H1 (cell line): ENCODE measurements around the gene NR0B1. TPM values are rescaled to one million over a fixed set of nuclear protein-coding genes. Genes with fewer than 3 reads are reported as not detected.

Source experiments
- CTCF ChIA-PET: fragments of 300-600 bp; sonication (Branson Sonifier 250); formaldehyde crosslinking; loops from one replicate; lab custom pipeline; 2021; ENCODE audit not compliant: partially characterized antibody; lab: Charles Lee
- POLR2A ChIA-PET: fragments of 300-600 bp; sonication (Branson Sonifier 250); formaldehyde crosslinking; loops from one replicate; lab custom pipeline; 2021; ENCODE audit warnings: inconsistent platforms; ENCODE audit not compliant: partially characterized antibody; lab: Charles Lee
- DNase-seq, 2 experiments: peaks; one replicate each; pipeline versions ENCODE4 v3.0.0 to v3.0.0-alpha.2; 2010 to 2022; ENCODE audit warnings: low spot score in 2 of 2, low read depth in 1 of 2, mixed read lengths in 1 of 2
- FAIRE-seq: peaks from 2 replicates; lab custom pipeline; 2011; peaks lifted over from hg19 to GRCh38; lab: Jason Lieb, UNC
- H2AFZ ChIP-seq: 2 replicates; pipeline ENCODE4 v1.8.1; 2012; ENCODE audit warnings: low read length, inconsistent platforms
- H2AK5ac ChIP-seq: 2 replicates; pipeline ENCODE4 v1.6.1; 2013; ENCODE audit warnings: low read depth, low read length
- H2BK120ac ChIP-seq: replicated peaks from 2 replicates; pipeline ENCODE3; 2013; ENCODE audit warnings: low read depth, low read length, inconsistent platforms
- H2BK12ac ChIP-seq: 2 replicates; pipeline ENCODE4 v1.6.1; 2013; ENCODE audit warnings: low read depth, low read length
- H2BK15ac ChIP-seq: 2 replicates; pipeline ENCODE4 v1.6.1; 2013; ENCODE audit warnings: low read length
- H2BK20ac ChIP-seq: 2 replicates; pipeline ENCODE4 v1.6.1; 2013; ENCODE audit warnings: low read length
- H2BK5ac ChIP-seq: 2 replicates; pipeline ENCODE4 v1.6.1; 2013; ENCODE audit warnings: low read depth, low read length
- H3K14ac ChIP-seq: 2 replicates; pipeline ENCODE4 v1.6.1; 2013; ENCODE audit warnings: inconsistent platforms; ENCODE audit not compliant: insufficient read length
- H3K18ac ChIP-seq: 2 replicates; pipeline ENCODE4 v1.6.1; 2013; ENCODE audit warnings: low read length; ENCODE audit errors: extremely low read depth
- H3K23ac ChIP-seq: 2 replicates; pipeline ENCODE4 v1.6.1; 2013; ENCODE audit warnings: inconsistent platforms; ENCODE audit not compliant: insufficient read length
- H3K23me2 ChIP-seq: 2 replicates; pipeline ENCODE4 v1.6.1; 2013; ENCODE audit warnings: low read depth, low read length
- H3K27ac ChIP-seq: 2 replicates; pipeline ENCODE4 v1.6.1; 2011; ENCODE audit warnings: low read depth, low read length, inconsistent platforms
- H3K27me3 ChIP-seq, 4 experiments: replicated peaks in 1 of 4; 1 replicate in 1 of 4; 2 replicates in 3 of 4; pipeline versions ENCODE4 v1.6.1 to v1.8.1; 2011 to 2013; ENCODE audit warnings: low read length in 3 of 4, mild to moderate bottlenecking in 3 of 4, inconsistent platforms in 2 of 4, mixed read lengths in 2 of 4, moderate library complexity in 1 of 4; ENCODE audit not compliant: control insufficient read depth in 3 of 4, insufficient read depth in 3 of 4; ENCODE audit errors: extremely low read depth in 1 of 4
- H3K36me3 ChIP-seq, 4 experiments: 2 replicates each; pipeline versions ENCODE4 v1.6.1 to v1.8.1; 2011 to 2013; ENCODE audit warnings: mild to moderate bottlenecking in 4 of 4, low read length in 3 of 4, moderate library complexity in 2 of 4, control low read depth in 1 of 4, inconsistent platforms in 1 of 4; ENCODE audit not compliant: insufficient read depth in 4 of 4, control insufficient read depth in 2 of 4
- H3K4ac ChIP-seq: replicated peaks from 2 replicates; pipeline ENCODE3; 2013; ENCODE audit warnings: low read length, low read depth, mixed read lengths, inconsistent platforms; ENCODE audit not compliant: insufficient read length
- H3K4me1 ChIP-seq, 4 experiments: replicated peaks in 1 of 4; 1 replicate in 1 of 4; 2 replicates in 3 of 4; pipeline versions ENCODE4 v1.6.1 to v1.8.1; 2011 to 2013; ENCODE audit warnings: low read length in 3 of 4, inconsistent platforms in 2 of 4, mixed read lengths in 1 of 4; ENCODE audit not compliant: insufficient read depth in 4 of 4, control insufficient read depth in 3 of 4
- H3K4me2 ChIP-seq, 2 experiments: 2 replicates each; pipeline versions ENCODE4 v1.6.1 to v1.8.1; 2011 to 2013; ENCODE audit warnings: low read depth in 2 of 2, low read length in 2 of 2, control low read depth in 1 of 2, inconsistent platforms in 1 of 2, mild to moderate bottlenecking in 1 of 2; ENCODE audit not compliant: insufficient read depth in 1 of 2
- H3K4me3 ChIP-seq, 4 experiments: fragments of 200-600, 300-600 bp in 1 of 4; sonication (generic), shearing (Covaris generic), sonication (Bioruptor Twin) in 1 of 4; 2 replicates each; pipeline versions ENCODE4 v1.5.1 to v1.8.1; 2011 to 2016; ENCODE audit warnings: low read length in 4 of 4, low read depth in 3 of 4, control low read depth in 2 of 4, inconsistent platforms in 2 of 4, mild to moderate bottlenecking in 2 of 4, mixed read lengths in 1 of 4, moderate library complexity in 1 of 4; ENCODE audit not compliant: insufficient read depth in 2 of 4; ENCODE audit errors: extremely low read depth in 1 of 4
- H3K56ac ChIP-seq: replicated peaks from 2 replicates; pipeline ENCODE3; 2013; ENCODE audit warnings: low read depth, mild to moderate bottlenecking, mixed read lengths, low read length, inconsistent platforms; ENCODE audit not compliant: insufficient read length
- H3K79me1 ChIP-seq: 2 replicates; pipeline ENCODE4 v1.6.1; 2013; ENCODE audit warnings: low read depth, low read length, control low read depth
- H3K79me2 ChIP-seq, 2 experiments: 2 replicates each; pipeline versions ENCODE4 v1.6.1 to v1.8.1; 2012 to 2013; ENCODE audit warnings: low read length in 2 of 2, mild to moderate bottlenecking in 2 of 2, inconsistent platforms in 1 of 2; ENCODE audit not compliant: insufficient read depth in 2 of 2, control insufficient read depth in 1 of 2
- H3K9ac ChIP-seq, 4 experiments: replicated peaks in 1 of 4; 1 replicate in 1 of 4; 2 replicates in 3 of 4; pipeline versions ENCODE4 v1.6.1 to v1.8.1; 2011 to 2013; ENCODE audit warnings: low read depth in 3 of 4, low read length in 3 of 4, control low read depth in 2 of 4, mild to moderate bottlenecking in 2 of 4, moderate library complexity in 2 of 4, inconsistent platforms in 1 of 4; ENCODE audit errors: extremely low read depth in 1 of 4
- H3K9me3 ChIP-seq, 2 experiments: 2 replicates each; pipeline versions ENCODE4 v1.6.1 to v1.8.1; 2012 to 2013; ENCODE audit warnings: mild to moderate bottlenecking in 2 of 2, moderate library complexity in 2 of 2, control low read depth in 1 of 2, inconsistent platforms in 1 of 2, low read depth in 1 of 2, low read length in 1 of 2, mixed read lengths in 1 of 2; ENCODE audit not compliant: insufficient read depth in 2 of 2
- H4K20me1 ChIP-seq, 2 experiments: replicated peaks in 1 of 2; 2 replicates each; pipeline versions ENCODE3 to v1.8.1; 2011 to 2013; ENCODE audit warnings: inconsistent platforms in 2 of 2, low read length in 2 of 2, mild to moderate bottlenecking in 1 of 2; ENCODE audit not compliant: insufficient read depth in 2 of 2, control insufficient read depth in 1 of 2
- H4K5ac ChIP-seq: 2 replicates; pipeline ENCODE4 v1.6.1; 2013; ENCODE audit warnings: low read length, low read depth, mixed read lengths, inconsistent platforms; ENCODE audit not compliant: insufficient read length
- H4K8ac ChIP-seq: 2 replicates; pipeline ENCODE4 v1.8.0; 2013; ENCODE audit warnings: mild to moderate bottlenecking, moderate library complexity, low read length, inconsistent platforms; ENCODE audit not compliant: insufficient read depth; ENCODE audit errors: extremely low read depth
- H4K91ac ChIP-seq: replicated peaks from 2 replicates; pipeline ENCODE3; 2013; ENCODE audit warnings: low read length, mixed read lengths, inconsistent platforms; ENCODE audit not compliant: insufficient read length
- EP300 ChIP-seq, 2 experiments: IDR thresholded peaks; 1 replicate in 1 of 2; 2 replicates in 1 of 2; pipeline ENCODE4 v1.6.1; 2011 to 2012; ENCODE audit warnings: low read depth in 2 of 2, low read length in 2 of 2, mild to moderate bottlenecking in 2 of 2, borderline replicate concordance in 1 of 2, inconsistent platforms in 1 of 2, moderate library complexity in 1 of 2
- EZH2 ChIP-seq: fragments of 200-600 bp; sonication (generic); IDR thresholded peaks from 2 replicates; pipeline ENCODE4 v1.7.1; 2012; ENCODE audit warnings: low read depth, mild to moderate bottlenecking, moderate library complexity, low read length, inconsistent platforms; ENCODE audit not compliant: severe bottlenecking
- RAD21 ChIP-seq, 2 experiments: IDR thresholded peaks in 1 of 2; conservative IDR thresholded peaks in 1 of 2; 2 replicates each; pipeline ENCODE4 v1.6.1; 2011; ENCODE audit warnings: low read depth in 2 of 2, low read length in 2 of 2, improper control_type of control experiment in 1 of 2, inconsistent platforms in 1 of 2, mild to moderate bottlenecking in 1 of 2, moderate library complexity in 1 of 2
- SUZ12 ChIP-seq: fragments of 200-600 bp; sonication (generic); IDR thresholded peaks from 2 replicates; pipeline ENCODE4 v1.6.1; 2012; ENCODE audit warnings: mild to moderate bottlenecking, inconsistent platforms, low read length, moderate library complexity, mixed read lengths
- WGBS, 2 experiments: shearing (Covaris generic) in 1 of 2; methylation state at CpG; one replicate each; pipeline versions ENCODE4 v1.1.6 to v1.1.7; 2013 to 2015; ENCODE audit warnings: low lambda C conversion rate in 2 of 2, mixed read lengths in 2 of 2, inconsistent platforms in 1 of 2, low coverage in 1 of 2, missing lambda C conversion rate in 1 of 2; ENCODE audit not compliant: insufficient replicate concordance in 2 of 2, insufficient coverage in 1 of 2, insufficient read length in 1 of 2; ENCODE audit errors: extremely low coverage in 1 of 2, missing lambda C conversion rate in 1 of 2; 5-methylcytosine and 5-hydroxymethylcytosine counted together
- polyA plus RNA-seq, 7 experiments: library from polyadenylated mRNA; depleted of rRNA in 3 of 7; stranded (reverse) in 5 of 7; unstranded in 2 of 7; fragments of >200 nt in 5 of 7; fragments of 200-250 nt in 2 of 7; gene quantifications; 1 replicate in 5 of 7; 2 replicates in 1 of 7; 4 replicates in 1 of 7; pipeline versions ENCODE4 v1.2.1 to v1.2.3, GENCODE V29; 2011 to 2013; ENCODE audit warnings: missing spikeins in 2 of 7, mixed read lengths in 2 of 7
- total RNA-seq: library from RNA; stranded (reverse); fragmentation: NEBNext Ultra II Directional; extraction: Animal tissue kit (Norgen Biotek cat#: 25700); gene quantifications from 2 replicates; pipeline ENCODE4 v1.2.1, GENCODE V29; 2021

NR0B1 gene
- total and polyA plus RNA-seq, 2 of the 8 experiments (the other 6 are each of a cell fraction or from before 2014, with no cell fraction given): 0.24 to 0.26 TPM

DNA sequence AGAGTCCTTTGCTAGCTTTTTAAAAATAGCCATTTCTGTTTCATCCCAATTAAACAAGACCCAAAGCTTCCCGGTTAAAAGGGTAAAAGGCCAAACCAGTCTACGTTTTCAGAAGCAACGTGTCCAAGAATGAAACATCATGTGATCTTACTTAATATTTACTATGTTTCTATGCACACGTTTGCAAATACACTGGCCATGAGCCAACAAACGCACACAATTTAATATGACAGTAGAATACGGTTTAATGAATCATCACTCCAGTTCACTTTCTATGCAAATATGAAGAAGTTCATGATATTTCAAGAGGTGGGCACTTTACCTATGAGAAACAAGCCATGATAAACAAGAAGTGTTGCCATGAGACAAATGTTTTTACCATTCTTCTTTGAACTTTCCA lies 4.3 kb downstream of the NR0B1 start:
- Histone ChIP-seq H3K4ac (no peak overlapping the region), H3K36me3 (no peaks in the 10 kb centered on the region), H2BK15ac (no peak overlapping the region), H4K8ac (no peak overlapping the region), H3K56ac (no peak overlapping the region), H3K79me2 (no peaks in the 10 kb centered on the region), H3K4me2 (no peak overlapping the region), H3K9ac (no peak overlapping the region), H4K5ac (no peak overlapping the region), H3K9me3 (no peaks in the 10 kb centered on the region), H2BK12ac (no peak overlapping the region), H3K23me2 (peaks cover 9% of the 10 kb centered on the region; the same call in 1 of the 2 replicates), H4K91ac (no peak overlapping the region), H3K27me3 (peaks cover 4 to 30% (median 25%) of the 10 kb centered on the region in 4 experiments), H3K27ac (no peak overlapping the region), H4K20me1 (peaks cover 0 to 1% of the 10 kb centered on the region in 2 experiments), H3K79me1 (no peaks in the 10 kb centered on the region), H3K18ac (no peak overlapping the region), H3K14ac (no peak overlapping the region), H2BK120ac (no peak overlapping the region), H3K4me1 (peaks cover 0 to 9% (median 2%) of the 10 kb centered on the region in 4 experiments; a peak in 4 of 7 replicates), H2BK5ac (no peak overlapping the region), H2AK5ac (no peak overlapping the region), H2AFZ (no peak overlapping the region), H3K4me3 (no peak overlapping the region), H3K23ac (no peak overlapping the region), H2BK20ac (no peak overlapping the region)
- TF ChIP-seq EP300 (IDR thresholded peaks at IDR 0.05; ENCODE audit: borderline replicate concordance in 1 of 2, low read depth in 2 of 2, low read length in 2 of 2) (no peak), RAD21 (IDR thresholded peaks at IDR 0.05 in 1 of 2, conservative IDR thresholded peaks at IDR 0.05 in 1 of 2; ENCODE audit: low read depth in 2 of 2, low read length in 2 of 2) (no peak), SUZ12 (no peak), EZH2 (no peak)
- ChIA-PET CTCF (no interaction called here), POLR2A (interaction anchor here (0.6 kb wide), 1 partner anchor 781 kb away, joined by 3 read pairs; no protein-coding TSS in a partner anchor)
- FAIRE-seq (no peak), DNase-seq (no peak)
- WGBS, 2 experiments: 96% methylated on average over 6 of the region's 6 CpGs; no CpG with 5 or more reads in 1 of the 2 experiments
